Endothelial cell (in vitro differentiated cells): ENCODE data around the gene PACS2. TPM values are rescaled to one million over a fixed set of nuclear protein-coding genes. Genes with fewer than 3 reads are reported as not detected.

Source experiments
- DNase-seq: peaks from one replicate; pipeline ENCODE4 v3.0.0; 2021; ENCODE audit warnings: low spot score
- H3K27ac Mint-ChIP-seq: one replicate; pipeline ENCODE4 v1.8.0; 2021; ENCODE audit warnings: mixed read lengths, inconsistent platforms; ENCODE audit not compliant: unreplicated experiment
- H3K27me3 Mint-ChIP-seq: one replicate; pipeline ENCODE4 v1.8.0; 2021; ENCODE audit warnings: mild to moderate bottlenecking, moderate library complexity, mixed read lengths, inconsistent platforms; ENCODE audit not compliant: unreplicated experiment
- H3K36me3 Mint-ChIP-seq: one replicate; pipeline ENCODE4 v1.8.0; 2021; ENCODE audit warnings: mild to moderate bottlenecking, low read depth, mixed read lengths, inconsistent platforms; ENCODE audit not compliant: unreplicated experiment
- H3K4me1 Mint-ChIP-seq: one replicate; pipeline ENCODE4 v1.8.0; 2021; ENCODE audit warnings: mild to moderate bottlenecking, mixed read lengths, inconsistent platforms; ENCODE audit not compliant: unreplicated experiment
- H3K4me3 Mint-ChIP-seq: one replicate; pipeline ENCODE4 v1.8.0; 2021; ENCODE audit warnings: mild to moderate bottlenecking, mixed read lengths, inconsistent platforms; ENCODE audit not compliant: unreplicated experiment
- H3K9me3 Mint-ChIP-seq: one replicate; pipeline ENCODE4 v1.8.0; 2021; ENCODE audit warnings: mixed read lengths, inconsistent platforms; ENCODE audit not compliant: unreplicated experiment
- CTCF ChIP-seq: fragments of 200-600 bp; sonication (generic); IDR thresholded peaks from one replicate; pipeline ENCODE4 v1.5.0; 2021; ENCODE audit warnings: antibody characterized with exemption; ENCODE audit not compliant: unreplicated experiment
- total RNA-seq: library from RNA; stranded (reverse); fragmentation: NEBNext Ultra II Directional; extraction: Animal tissue kit (Norgen Biotek cat#: 25700); gene quantifications from one replicate; pipeline ENCODE4 v1.2.1, GENCODE V29; 2021; ENCODE audit not compliant: unreplicated experiment

The PACS2 gene
- total RNA-seq, 1 donor from 2014 or later = 113 TPM

- no peak for DNase-seq
- TF ChIP-seq CTCF = no peak
- H3K27ac Mint-ChIP-seq = no peak overlapping the region
Observed at GRCh38 chr14:105348945-105349699, 34.6 kb downstream of the PACS2 start.

GRCh38 chr14:105349992-105350391 lies 35.4 kb downstream of the PACS2 start:
- Mint-ChIP-seq H3K27ac (no peak overlapping the region), H3K4me1 (peaks cover 2% of the 10 kb centered on the region), H3K9me3 (no peaks in the 10 kb centered on the region), H3K27me3 (peaks cover 9% of the 10 kb centered on the region), H3K4me3 (no peak overlapping the region), H3K36me3 (peaks cover 5% of the 10 kb centered on the region)
- DNase-seq = no peak
- TF ChIP-seq CTCF = no peak

More at GRCh38 chr14:105348945-105349699, 34.6 kb downstream of the PACS2 start:
- no peak overlapping the region for H3K4me3 Mint-ChIP-seq
- H3K36me3 Mint-ChIP-seq = peaks cover 5% of the 10 kb centered on the region
- H3K4me1 Mint-ChIP-seq = peaks cover 2% of the 10 kb centered on the region
- H3K9me3 Mint-ChIP-seq = no peaks in the 10 kb centered on the region
- H3K27me3 Mint-ChIP-seq = peaks cover 8% of the 10 kb centered on the region

- peaks cover 2% of the 10 kb centered on the region for H3K4me1 Mint-ChIP-seq
- DNase-seq = no peak
- peaks cover 9% of the 10 kb centered on the region for H3K27me3 Mint-ChIP-seq
- H3K36me3 Mint-ChIP-seq = peaks cover 2% of the 10 kb centered on the region
- H3K9me3 Mint-ChIP-seq = no peaks in the 10 kb centered on the region
- no peak overlapping the region for H3K4me3 Mint-ChIP-seq
- no peak for TF ChIP-seq CTCF
- no peak overlapping the region for H3K27ac Mint-ChIP-seq
Observed at GRCh38 chr14:105350450-105351244, 36.1 kb downstream of the PACS2 start.

- Mint-ChIP-seq H3K36me3 (no peaks in the 10 kb centered on the region), H3K9me3 (no peaks in the 10 kb centered on the region), H3K27ac (no peak overlapping the region), H3K27me3 (peaks cover 9% of the 10 kb centered on the region), H3K4me1 (peaks cover 2% of the 10 kb centered on the region), H3K4me3 (no peak overlapping the region)
- DNase-seq = no peak
- TF ChIP-seq CTCF = no peak
Observed at GRCh38 chr14:105351410-105351809, 36.9 kb downstream of the PACS2 start.
